BJ (cell line): ENCODE measurements around the gene IER5L. TPM values are rescaled to one million over a fixed set of nuclear protein-coding genes. Genes with fewer than 3 reads are reported as not detected.

Experiments used
- CTCF ChIA-PET: fragments of 350-600 bp; formaldehyde crosslinking; extraction: SDS; loops from one replicate; lab custom pipeline; 2021; ENCODE audit warnings: antibody characterized with exemption, inconsistent platforms; lab: Yijun Ruan, JAX
- POLR2A ChIA-PET: fragments of 300-600 bp; sonication (Branson Sonifier 250); formaldehyde crosslinking; extraction: SDS; loops from one replicate; lab custom pipeline; 2021; ENCODE audit warnings: antibody characterized with exemption; lab: Charles Lee
- DNase-seq: peaks from one replicate; pipeline ENCODE4 v3.0.0-alpha.2; 2011; ENCODE audit warnings: low read depth
- H3K27me3 ChIP-seq: 2 replicates; pipeline ENCODE4 v1.6.0; 2011; ENCODE audit warnings: low read length; ENCODE audit not compliant: control insufficient read depth, insufficient read depth
- H3K36me3 ChIP-seq: 2 replicates; pipeline ENCODE4 v1.5.1; 2011; ENCODE audit warnings: low read length; ENCODE audit not compliant: control insufficient read depth, insufficient read depth
- H3K4me3 ChIP-seq: 2 replicates; pipeline ENCODE4 v1.5.1; 2011; ENCODE audit warnings: low read depth, mild to moderate bottlenecking, control low read depth, low read length
- polyA plus RNA-seq: library from polyadenylated mRNA; depleted of rRNA; stranded (reverse); fragments of >200 nt; gene quantifications from 2 replicates; pipeline ENCODE4 v1.2.3, GENCODE V29; 2011
- TF ChIP-seq, protein P1 (sequence below): IDR thresholded peaks from 2 replicates; pipeline ENCODE4 v1.5.1; 2011; ENCODE audit warnings: low read depth, mild to moderate bottlenecking, control low read depth, inconsistent platforms, low read length, moderate library complexity; ENCODE audit not compliant: insufficient read depth

IER5L gene
- polyA plus RNA-seq, 1 experiment = 8.7 TPM

DNA sequence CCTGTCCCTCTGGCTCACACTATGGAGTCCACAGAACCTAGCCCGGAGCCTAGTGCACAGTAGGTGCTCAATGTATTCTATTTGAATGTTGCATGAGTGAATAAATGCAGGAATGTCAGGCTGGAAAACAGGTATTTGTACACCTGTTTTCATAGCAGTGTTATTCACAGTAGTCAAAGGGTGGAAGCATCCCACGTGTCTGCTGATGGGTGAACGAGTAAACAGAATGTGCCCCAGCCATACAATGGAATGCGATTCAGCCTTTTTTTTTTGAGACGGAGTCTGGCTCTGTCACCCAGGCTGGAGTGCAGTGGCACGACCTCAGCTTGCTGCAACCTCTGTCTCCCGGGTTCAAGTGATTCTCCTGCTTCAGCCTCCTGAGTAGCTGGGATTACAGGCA is 31.5 kb upstream of the IER5L start:
- TF ChIP-seq, protein P1, sequence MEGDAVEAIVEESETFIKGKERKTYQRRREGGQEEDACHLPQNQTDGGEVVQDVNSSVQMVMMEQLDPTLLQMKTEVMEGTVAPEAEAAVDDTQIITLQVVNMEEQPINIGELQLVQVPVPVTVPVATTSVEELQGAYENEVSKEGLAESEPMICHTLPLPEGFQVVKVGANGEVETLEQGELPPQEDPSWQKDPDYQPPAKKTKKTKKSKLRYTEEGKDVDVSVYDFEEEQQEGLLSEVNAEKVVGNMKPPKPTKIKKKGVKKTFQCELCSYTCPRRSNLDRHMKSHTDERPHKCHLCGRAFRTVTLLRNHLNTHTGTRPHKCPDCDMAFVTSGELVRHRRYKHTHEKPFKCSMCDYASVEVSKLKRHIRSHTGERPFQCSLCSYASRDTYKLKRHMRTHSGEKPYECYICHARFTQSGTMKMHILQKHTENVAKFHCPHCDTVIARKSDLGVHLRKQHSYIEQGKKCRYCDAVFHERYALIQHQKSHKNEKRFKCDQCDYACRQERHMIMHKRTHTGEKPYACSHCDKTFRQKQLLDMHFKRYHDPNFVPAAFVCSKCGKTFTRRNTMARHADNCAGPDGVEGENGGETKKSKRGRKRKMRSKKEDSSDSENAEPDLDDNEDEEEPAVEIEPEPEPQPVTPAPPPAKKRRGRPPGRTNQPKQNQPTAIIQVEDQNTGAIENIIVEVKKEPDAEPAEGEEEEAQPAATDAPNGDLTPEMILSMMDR = no peak
- DNase-seq = no peak
- H3K36me3 ChIP-seq = no peaks in the 10 kb centered on the region
- no peak overlapping the region for H3K4me3 ChIP-seq
- H3K27me3 ChIP-seq = no peaks in the 10 kb centered on the region
- ChIA-PET POLR2A (no interaction called here), CTCF (no interaction called here)

DNA sequence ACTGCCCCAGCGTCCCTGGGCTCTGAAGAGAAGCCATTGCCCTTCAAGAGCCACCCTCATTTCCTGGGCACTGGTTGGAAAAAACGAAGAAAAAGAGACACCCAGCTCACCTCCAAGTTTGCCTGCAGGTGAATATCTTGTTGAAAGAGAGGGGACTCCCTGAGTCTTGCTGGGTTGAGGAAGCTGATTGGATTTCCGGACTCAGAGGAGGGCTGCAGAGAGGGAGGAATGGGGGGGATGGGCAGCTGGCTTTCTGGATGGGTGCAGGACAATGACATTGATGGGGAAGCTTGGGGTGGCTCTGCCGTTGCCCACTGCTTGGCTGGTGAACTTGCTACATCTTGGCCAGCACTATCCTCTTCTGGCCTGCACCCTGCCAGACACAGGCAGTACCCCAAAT is 31.0 kb upstream of the IER5L start:
- CTCF ChIA-PET = no interaction called here
- TF ChIP-seq, protein P1 = no peak
- H3K36me3 ChIP-seq = no peaks in the 10 kb centered on the region
- no peak overlapping the region for H3K4me3 ChIP-seq
- POLR2A ChIA-PET = no interaction called here
- H3K27me3 ChIP-seq = no peaks in the 10 kb centered on the region
- DNase-seq = no peak

DNA sequence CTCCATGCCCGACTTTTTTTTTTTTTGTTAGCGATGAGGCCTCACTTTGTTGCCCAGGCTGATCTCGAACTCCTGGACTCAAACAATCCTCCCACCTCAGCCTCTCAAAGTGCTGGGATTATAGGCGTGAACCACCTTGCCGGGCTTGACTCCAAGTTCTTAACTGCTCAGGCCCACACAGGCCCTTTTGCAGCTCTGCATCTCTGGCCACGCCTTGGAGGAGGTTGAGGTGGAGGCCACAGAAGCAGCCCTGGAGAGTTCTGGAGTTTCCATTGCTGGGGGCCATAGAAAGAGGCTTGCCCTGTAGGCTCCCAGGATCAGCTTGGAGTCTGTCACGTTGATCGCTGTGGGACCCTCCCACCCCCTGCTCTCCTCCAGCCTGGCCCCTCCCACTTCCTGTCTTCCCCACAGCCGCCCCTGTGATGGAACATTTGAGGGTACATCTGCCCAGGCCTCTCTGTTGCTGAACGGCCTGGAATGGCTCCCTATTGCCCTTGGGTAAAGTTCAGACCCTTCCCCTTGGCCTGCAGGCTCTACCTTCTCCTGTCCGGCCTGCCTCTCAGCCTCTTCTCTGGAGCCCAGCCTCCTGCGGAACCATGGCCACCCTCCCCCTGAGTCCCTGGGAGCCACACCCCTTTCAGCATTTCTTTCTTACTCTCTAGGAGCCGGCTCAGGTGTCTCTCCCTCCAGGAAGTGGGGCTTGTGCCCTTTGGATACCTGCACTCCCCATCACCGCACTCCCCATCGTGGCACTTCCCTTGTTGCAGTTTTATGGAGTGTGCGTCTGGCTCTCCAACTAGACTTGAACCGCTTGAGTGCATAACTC is 30.4 kb upstream of the IER5L start:
- no peak for DNase-seq
- Histone ChIP-seq H3K36me3 (no peaks in the 10 kb centered on the region), H3K27me3 (no peaks in the 10 kb centered on the region), H3K4me3 (no peak overlapping the region)
- ChIA-PET POLR2A (no interaction called here), CTCF (no interaction called here)
- TF ChIP-seq, protein P1 = no peak

DNA sequence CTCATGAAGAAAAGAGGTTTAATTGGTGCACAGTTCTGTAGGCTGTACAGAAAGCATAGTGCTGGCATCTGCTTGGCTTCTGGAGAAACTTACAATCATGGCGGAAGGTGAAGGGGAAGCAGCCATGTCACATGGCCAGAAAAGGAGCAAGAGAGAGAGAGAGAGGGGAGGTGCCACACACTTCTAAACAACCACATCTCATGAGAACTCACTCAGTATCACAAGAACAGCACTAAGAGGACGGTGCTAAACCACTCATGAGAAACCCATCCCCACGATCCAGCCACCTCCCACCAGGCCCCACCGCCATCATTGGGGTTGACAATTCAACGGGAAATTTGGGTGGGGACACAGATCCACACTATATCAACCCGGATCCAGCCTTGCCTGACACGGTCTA is 28.8 kb upstream of the IER5L start:
- CTCF ChIA-PET = no interaction called here
- POLR2A ChIA-PET = no interaction called here

DNA sequence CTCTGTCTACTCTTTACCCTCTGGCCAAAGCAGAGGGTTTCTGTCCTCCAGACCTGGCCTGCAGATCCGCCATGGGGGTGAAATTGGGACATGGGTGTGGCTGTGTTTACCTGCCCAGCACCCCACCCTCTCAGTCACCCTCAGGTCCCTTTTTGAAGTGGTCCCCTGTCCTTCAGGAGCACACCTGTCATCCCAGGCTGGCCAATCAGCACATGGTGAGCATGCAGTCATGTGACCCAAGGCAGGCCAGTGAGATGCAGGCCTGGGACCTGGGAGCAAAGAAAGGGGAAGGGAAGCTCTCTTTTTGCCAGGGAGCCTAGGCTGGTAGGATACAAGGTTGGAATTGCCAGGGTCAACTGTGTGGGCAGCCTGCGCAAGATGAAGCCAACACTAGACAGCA is 28.3 kb upstream of the IER5L start:
- Histone ChIP-seq H3K36me3 (no peaks in the 10 kb centered on the region), H3K27me3 (no peaks in the 10 kb centered on the region), H3K4me3 (no peak overlapping the region)
- CTCF ChIA-PET = no interaction called here
- POLR2A ChIA-PET = no interaction called here
- TF ChIP-seq, protein P1 = no peak
- no peak for DNase-seq

More for the DNA sequence above, 28.8 kb upstream of the IER5L start:
- H3K4me3 ChIP-seq = no peak overlapping the region
- TF ChIP-seq, protein P1 = no peak
- H3K27me3 ChIP-seq = no peaks in the 10 kb centered on the region
- no peaks in the 10 kb centered on the region for H3K36me3 ChIP-seq
- no peak for DNase-seq
